SK-N-SH treated with all-trans-retinoic acid at 6 μM for 48 hours (cell line): ENCODE measurements around the gene RAB6A.
"Not testable (repeated sequence)": the region's sequence is repeated elsewhere in the genome, so short reads cannot be mapped to it uniquely, and the experiment has no call there.

Source experiments
- ATAC-seq: fragments of 200-7000 bp; cut with Tn5 transposase; 3 replicates; pipeline ENCODE4 v1.9.1; 2020; ENCODE audit warnings: mild to moderate bottlenecking, moderate library complexity
- ARNTL ChIP-seq: fragments of 450-650 bp; formaldehyde crosslinking; IDR thresholded peaks from 2 replicates; pipeline ENCODE4 v1.5.0; 2020; ENCODE audit warnings: low read depth, mild to moderate bottlenecking, moderate library complexity, borderline replicate concordance
- BACH2 ChIP-seq: fragments of 250-450 bp; sonication (Bioruptor Pico); IDR thresholded peaks from 2 replicates; pipeline ENCODE4 v1.9.0; 2021; ENCODE audit warnings: mild to moderate bottlenecking, borderline replicate concordance
- CSDC2 ChIP-seq: fragments of 250-450 bp; sonication (Bioruptor Pico); IDR thresholded peaks from 2 replicates; pipeline ENCODE4 v1.5.0; 2020; ENCODE audit warnings: mild to moderate bottlenecking, moderate library complexity
- CSRNP3 ChIP-seq: fragments of 250-450 bp; sonication (Bioruptor Pico); IDR thresholded peaks from 2 replicates; pipeline ENCODE4 v1.5.1; 2021; ENCODE audit warnings: mild to moderate bottlenecking, moderate library complexity
- ISL1 ChIP-seq: fragments of 250-450 bp; sonication (Bioruptor Pico); IDR thresholded peaks from 2 replicates; pipeline ENCODE4 v2.1.2; 2022; ENCODE audit warnings: mild to moderate bottlenecking, moderate library complexity
- POU6F1 ChIP-seq: fragments of 250-450 bp; sonication (Bioruptor Pico); IDR thresholded peaks from 2 replicates; pipeline ENCODE4 v1.8.0; 2021; ENCODE audit warnings: low read depth, mild to moderate bottlenecking, moderate library complexity, borderline replicate concordance
- PPARA ChIP-seq: fragments of 250-450 bp; sonication (Bioruptor Pico); IDR thresholded peaks from 2 replicates; pipeline ENCODE4 v1.5.0; 2020; ENCODE audit warnings: mild to moderate bottlenecking, borderline replicate concordance
- RARB ChIP-seq: fragments of 250-450 bp; sonication (Bioruptor Pico); IDR thresholded peaks from 2 replicates; pipeline ENCODE4 v1.8.0; 2021; ENCODE audit warnings: mild to moderate bottlenecking, moderate library complexity
- SNAI2 ChIP-seq: fragments of 250-450 bp; sonication (Bioruptor Pico); IDR thresholded peaks from 2 replicates; pipeline ENCODE4 v1.5.0; 2020; ENCODE audit warnings: mild to moderate bottlenecking, moderate library complexity
- TCF4 ChIP-seq: fragments of 250-450 bp; sonication (Bioruptor Pico); IDR thresholded peaks from 2 replicates; pipeline ENCODE4 v1.8.0; 2021; ENCODE audit warnings: mild to moderate bottlenecking, moderate library complexity, borderline replicate concordance
- TOX ChIP-seq: fragments of 250-450 bp; sonication (Bioruptor Pico); IDR thresholded peaks from 2 replicates; pipeline ENCODE4 v1.8.0; 2021; ENCODE audit warnings: mild to moderate bottlenecking, moderate library complexity, borderline replicate concordance
- TSHZ2 ChIP-seq: fragments of 250-450 bp; sonication (Bioruptor Pico); IDR thresholded peaks from 2 replicates; pipeline ENCODE4 v1.5.0; 2020; ENCODE audit warnings: mild to moderate bottlenecking, moderate library complexity
- ZFP3 ChIP-seq: fragments of 250-450 bp; sonication (Bioruptor Pico); IDR thresholded peaks from 2 replicates; pipeline ENCODE4 v1.5.0; 2020; ENCODE audit warnings: mild to moderate bottlenecking, moderate library complexity
- ZFP30 ChIP-seq: fragments of 450-650 bp; formaldehyde crosslinking; IDR thresholded peaks from 2 replicates; pipeline ENCODE4 v1.5.0; 2022; ENCODE audit warnings: mild to moderate bottlenecking, moderate library complexity
- ZNF565 ChIP-seq: fragments of 450-650 bp; formaldehyde crosslinking; conservative IDR thresholded peaks from 2 replicates; pipeline ENCODE4 v1.5.0; 2020; ENCODE audit warnings: low read depth, mild to moderate bottlenecking, moderate library complexity
- TF ChIP-seq, protein P1 (sequence below): fragments of 250-450 bp; sonication (Bioruptor Pico); IDR thresholded peaks from 2 replicates; pipeline ENCODE4 v1.8.0; 2020; ENCODE audit warnings: mild to moderate bottlenecking, moderate library complexity, borderline replicate concordance

Gene RAB6A

DNA sequence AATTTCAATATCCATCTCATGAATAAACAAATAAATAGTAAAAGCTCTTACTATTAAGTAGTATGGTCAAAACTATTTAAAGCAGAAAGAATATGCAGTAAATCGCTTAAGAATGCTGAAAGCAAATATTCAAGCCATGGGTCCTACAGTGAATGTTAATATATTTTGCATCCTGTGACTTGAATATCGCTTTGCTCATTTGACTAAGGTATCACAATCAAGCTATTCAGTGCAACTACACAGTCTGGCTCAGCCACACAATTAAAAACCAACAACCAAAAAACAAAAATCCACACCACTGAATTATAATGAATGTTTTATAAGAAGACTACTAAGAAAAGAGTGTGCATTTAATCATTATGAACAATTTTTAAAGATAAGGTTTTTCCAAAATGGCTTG is 45.3 kb downstream of the RAB6A start:
- no peak for ATAC-seq
- TF ChIP-seq ARNTL (no peak), CSDC2 (CRISPR knock-in tag) (no peak), ZFP3 (CRISPR knock-in tag) (no peak), SNAI2 (CRISPR knock-in tag) (no peak), BACH2 (CRISPR knock-in tag) (no peak)
- TF ChIP-seq, protein P1, sequence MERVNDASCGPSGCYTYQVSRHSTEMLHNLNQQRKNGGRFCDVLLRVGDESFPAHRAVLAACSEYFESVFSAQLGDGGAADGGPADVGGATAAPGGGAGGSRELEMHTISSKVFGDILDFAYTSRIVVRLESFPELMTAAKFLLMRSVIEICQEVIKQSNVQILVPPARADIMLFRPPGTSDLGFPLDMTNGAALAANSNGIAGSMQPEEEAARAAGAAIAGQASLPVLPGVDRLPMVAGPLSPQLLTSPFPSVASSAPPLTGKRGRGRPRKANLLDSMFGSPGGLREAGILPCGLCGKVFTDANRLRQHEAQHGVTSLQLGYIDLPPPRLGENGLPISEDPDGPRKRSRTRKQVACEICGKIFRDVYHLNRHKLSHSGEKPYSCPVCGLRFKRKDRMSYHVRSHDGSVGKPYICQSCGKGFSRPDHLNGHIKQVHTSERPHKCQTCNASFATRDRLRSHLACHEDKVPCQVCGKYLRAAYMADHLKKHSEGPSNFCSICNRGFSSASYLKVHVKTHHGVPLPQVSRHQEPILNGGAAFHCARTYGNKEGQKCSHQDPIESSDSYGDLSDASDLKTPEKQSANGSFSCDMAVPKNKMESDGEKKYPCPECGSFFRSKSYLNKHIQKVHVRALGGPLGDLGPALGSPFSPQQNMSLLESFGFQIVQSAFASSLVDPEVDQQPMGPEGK (CRISPR knock-in tag): no peak

DNA sequence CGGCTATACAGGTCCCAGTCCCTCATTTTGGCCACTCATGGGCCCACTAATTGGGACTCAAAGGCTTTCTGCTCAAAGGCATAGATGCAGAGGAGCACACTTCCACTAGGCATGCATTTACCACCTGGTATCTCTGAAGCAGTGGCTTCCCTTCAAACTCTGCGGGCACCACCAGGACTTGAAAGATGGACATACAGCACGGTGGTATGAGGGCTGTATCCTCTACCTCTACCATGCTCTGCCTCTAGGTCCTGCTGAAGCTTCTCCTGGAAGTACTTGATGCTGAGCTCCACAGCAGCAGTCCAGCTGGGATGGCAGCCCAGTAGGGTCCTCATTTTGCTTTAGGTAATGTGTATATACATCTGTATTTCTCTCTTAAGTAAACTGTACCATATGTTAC is 49.9 kb downstream of the RAB6A start:
- ATAC-seq: no peak
- TF ChIP-seq PPARA (no peak), CSDC2 (CRISPR knock-in tag) (no peak), TSHZ2 (no peak), TOX (CRISPR knock-in tag) (no peak), ARNTL (no peak)
- TF ChIP-seq, all 23 proteins: peak for 0

- no peak for ATAC-seq
- TF ChIP-seq TCF4 (CRISPR knock-in tag) (no peak), RARB (no peak)
Measured at GRCh38 chr11:73705053-73705452, 55.8 kb downstream of the RAB6A start.

GRCh38 chr11:73693899-73694525 is 66.9 kb downstream of the RAB6A start:
- TF ChIP-seq CSRNP3 (CRISPR knock-in tag): no peak
- no peak for TF ChIP-seq CSDC2 (CRISPR knock-in tag)
- TF ChIP-seq RARB: no peak

GRCh38 chr11:73680687-73681086 is 80.2 kb downstream of the RAB6A start:
- TF ChIP-seq CSRNP3 (CRISPR knock-in tag): no peak
- no peak for TF ChIP-seq TSHZ2
- TF ChIP-seq ZFP30: no peak
- no peak for TF ChIP-seq RARB
- TF ChIP-seq ISL1 (CRISPR knock-in tag): no peak
- TF ChIP-seq, protein P1 (CRISPR knock-in tag): no peak
- TF ChIP-seq POU6F1 (CRISPR knock-in tag): no peak
- TF ChIP-seq ZNF565 (CRISPR knock-in tag): no peak
- no peak for ATAC-seq

More at GRCh38 chr11:73693899-73694525, 66.9 kb downstream of the RAB6A start:
- no peak for ATAC-seq

DNA sequence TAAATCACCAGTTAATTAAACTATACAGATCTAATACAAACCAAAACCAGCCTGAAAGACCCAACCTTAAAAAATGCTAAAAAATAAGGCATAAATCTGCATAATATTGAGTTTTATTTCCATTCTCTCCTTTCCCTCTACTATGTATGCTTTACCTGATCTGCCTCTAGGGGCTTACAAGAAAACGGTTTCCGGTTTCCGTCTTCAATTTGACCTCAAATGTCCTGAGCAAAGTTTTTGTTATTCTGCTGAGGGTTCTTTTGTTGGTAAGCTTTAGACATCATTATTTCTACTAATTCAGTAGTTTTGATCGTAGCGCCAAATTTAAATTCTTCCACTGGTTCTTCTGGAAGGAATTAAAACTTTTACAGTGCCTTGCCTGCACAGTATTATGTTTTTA is 84.3 kb downstream of the RAB6A start:
- not testable (repeated sequence) for ATAC-seq
